ENCODE results near the gene TMEM242. TPM values are rescaled to one million over a fixed set of nuclear protein-coding genes. Genes with fewer than 3 reads are reported as not detected.

Gene TMEM242
- total and polyA plus RNA-seq, 2 donors (not counting 3 experiments of a cell fraction or from before 2014, with no cell fraction given): 5.3 to 15.5 TPM

DNA sequence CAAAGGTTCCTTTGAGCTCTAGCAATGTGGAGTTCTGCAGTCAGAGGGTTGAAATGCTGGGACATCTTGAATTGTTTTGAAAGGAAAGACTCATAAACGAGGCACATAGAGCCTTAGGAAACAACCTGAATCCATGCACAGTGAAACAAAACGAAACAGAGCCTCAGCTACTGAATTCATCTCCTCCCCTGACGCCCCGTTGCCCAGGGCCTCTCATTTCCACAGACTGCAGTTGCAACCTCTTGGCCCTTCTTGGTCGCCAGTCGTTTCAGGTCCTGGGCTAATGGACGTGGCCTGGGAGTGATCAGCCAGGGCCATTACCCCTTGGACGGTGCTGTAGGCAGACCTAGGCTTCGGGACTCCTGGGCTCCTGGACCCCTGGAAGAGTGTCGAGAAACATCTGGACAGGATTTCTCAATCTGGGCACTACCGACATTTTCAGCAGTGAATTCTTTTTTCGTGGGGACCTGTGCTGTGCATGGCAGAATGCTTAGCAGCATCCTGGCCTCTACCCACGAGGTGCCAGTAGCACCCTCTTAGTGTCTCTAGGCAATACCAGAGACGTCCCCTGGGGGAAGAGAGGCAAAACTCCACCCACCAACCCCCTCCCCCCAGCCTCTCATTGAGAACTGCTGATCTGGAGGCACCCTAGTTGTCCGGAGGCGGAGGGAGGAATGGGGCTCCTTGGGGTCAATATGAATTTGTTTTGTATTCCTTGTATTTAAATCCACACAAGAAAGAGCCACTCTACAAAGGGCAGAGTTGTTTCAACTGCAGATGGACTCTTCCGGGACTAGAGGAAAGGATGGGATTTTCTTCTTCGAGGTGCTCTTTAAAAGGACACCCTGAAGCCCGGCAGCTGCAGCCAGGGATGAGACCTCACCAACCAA, 50.2 kb downstream of the TMEM242 start:
- POLR2A ChIA-PET: no interaction called here
- H2AFZ ChIP-seq (ENCODE audit: low read depth, low read length): no peak overlapping the region
- no TSS peak for BruUV-seq (replicated peaks)

More for the DNA sequence above, 50.2 kb downstream of the TMEM242 start:
- dilution Hi-C loops (cut with MboI; ENCODE audit: extremely low pct_ligation_motif_present, low sequenced_read_pairs): no loop called here
- Histone ChIP-seq H3K9me1 (replicated peaks; ENCODE audit: control insufficient read depth, extremely low read depth, insufficient read depth, low read length) (no peaks in the 10 kb centered on the region), H3K79me2 (ENCODE audit: control insufficient read depth, insufficient read depth, low read length) (no peaks in the 10 kb centered on the region), H3K9ac (replicated peaks; ENCODE audit: extremely low read depth, insufficient read depth, low read length) (no peak overlapping the region), H3K27ac (ENCODE audit: insufficient read depth, low read depth, low read length) (no peak overlapping the region), H3K4me2 (ENCODE audit: insufficient read depth, low read length) (no peak overlapping the region), H3K4me1 (ENCODE audit: control insufficient read depth, extremely low read depth, insufficient read depth, low read length) (peaks cover 19% of the 10 kb centered on the region), H3K36me3 (ENCODE audit: control insufficient read depth in 2 of 2, extremely low read depth in 1 of 2, insufficient read depth in 2 of 2, low read length in 2 of 2) (no peaks in the 10 kb centered on the region), H3K4me3 (replicated peaks in 1 of 3; ENCODE audit: insufficient read depth in 1 of 3, low read depth in 1 of 3, low read length in 3 of 3) (no peak overlapping the region), H3K27me3 (ENCODE audit: control insufficient read depth in 2 of 2, insufficient read depth in 2 of 2, low read length in 2 of 2) (no peaks in the 10 kb centered on the region), H3K9me3 (replicated peaks; ENCODE audit: control insufficient read depth, insufficient read depth, low read length) (no peaks in the 10 kb centered on the region), H4K20me1 (replicated peaks; ENCODE audit: control insufficient read depth, extremely low read depth, insufficient read depth, low read length) (no peaks in the 10 kb centered on the region)
- DNase-seq (ENCODE audit: low read depth, low spot score) (no peak), FAIRE-seq (no peak)
- no peak for TF ChIP-seq GATA2 (IDR thresholded peaks at IDR 0.05; ENCODE audit: insufficient read depth, insufficient read length, low read depth, low read length)
- no peak for TF ChIP-seq MYC (IDR thresholded peaks at IDR 0.05; ENCODE audit: low read depth, low read length)
- TF ChIP-seq, protein P1, sequence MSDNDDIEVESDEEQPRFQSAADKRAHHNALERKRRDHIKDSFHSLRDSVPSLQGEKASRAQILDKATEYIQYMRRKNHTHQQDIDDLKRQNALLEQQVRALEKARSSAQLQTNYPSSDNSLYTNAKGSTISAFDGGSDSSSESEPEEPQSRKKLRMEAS (IDR thresholded peaks at IDR 0.05; ENCODE audit: insufficient read depth, insufficient read length): no peak
- no peak for TF ChIP-seq EZH2 (IDR thresholded peaks at IDR 0.05; ENCODE audit: borderline replicate concordance, low read depth, low read length, severe bottlenecking)
- TF ChIP-seq POLR2AphosphoS5 (IDR thresholded peaks at IDR 0.05; ENCODE audit: insufficient read depth, low read depth, low read length): no peak
- no peak for TF ChIP-seq POLR2A (IDR thresholded peaks at IDR 0.05; ENCODE audit: low read depth, low read length)
- no peak for TF ChIP-seq FOS (IDR thresholded peaks at IDR 0.05; ENCODE audit: borderline replicate concordance, insufficient read depth, low read length)
- TF ChIP-seq, protein P2, sequence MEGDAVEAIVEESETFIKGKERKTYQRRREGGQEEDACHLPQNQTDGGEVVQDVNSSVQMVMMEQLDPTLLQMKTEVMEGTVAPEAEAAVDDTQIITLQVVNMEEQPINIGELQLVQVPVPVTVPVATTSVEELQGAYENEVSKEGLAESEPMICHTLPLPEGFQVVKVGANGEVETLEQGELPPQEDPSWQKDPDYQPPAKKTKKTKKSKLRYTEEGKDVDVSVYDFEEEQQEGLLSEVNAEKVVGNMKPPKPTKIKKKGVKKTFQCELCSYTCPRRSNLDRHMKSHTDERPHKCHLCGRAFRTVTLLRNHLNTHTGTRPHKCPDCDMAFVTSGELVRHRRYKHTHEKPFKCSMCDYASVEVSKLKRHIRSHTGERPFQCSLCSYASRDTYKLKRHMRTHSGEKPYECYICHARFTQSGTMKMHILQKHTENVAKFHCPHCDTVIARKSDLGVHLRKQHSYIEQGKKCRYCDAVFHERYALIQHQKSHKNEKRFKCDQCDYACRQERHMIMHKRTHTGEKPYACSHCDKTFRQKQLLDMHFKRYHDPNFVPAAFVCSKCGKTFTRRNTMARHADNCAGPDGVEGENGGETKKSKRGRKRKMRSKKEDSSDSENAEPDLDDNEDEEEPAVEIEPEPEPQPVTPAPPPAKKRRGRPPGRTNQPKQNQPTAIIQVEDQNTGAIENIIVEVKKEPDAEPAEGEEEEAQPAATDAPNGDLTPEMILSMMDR (IDR thresholded peaks at IDR 0.05; ENCODE audit: extremely low read depth in 1 of 2, insufficient read depth in 1 of 2, low read depth in 1 of 2, low read length in 2 of 2): no peak
- TF ChIP-seq JUN (IDR thresholded peaks at IDR 0.05; ENCODE audit: borderline replicate concordance, insufficient read depth, insufficient read length, low read depth): no peak
- intact Hi-C loops (cut with micrococcal nuclease): loop anchor here (5.0 kb wide), 1 partner anchor 241 kb away; no protein-coding TSS in a partner anchor
- CTCF ChIA-PET: interaction anchor here (1.0 to 5.1 kb wide), 4 partner anchors 10 to 53 kb away, joined by 3 to 34 read pairs (median 10); no protein-coding TSS in a partner anchor

All from endothelial cell of umbilical vein (primary cell).